Activated CD4-positive, alpha-beta T cell treated with anti-CD3 and anti-CD28 coated beads, Interleukin-2, amount 10 ng/mL, durations not matched to agents 24 days and 14 days (primary cell): ENCODE data around the gene CORO1C. TPM values are rescaled to one million over a fixed set of nuclear protein-coding genes. Genes with fewer than 3 reads are reported as not detected.

ENCODE experiments used
- DNase-seq: peaks from one replicate; pipeline ENCODE4 v3.0.0; 2022
- H3K27ac Mint-ChIP-seq: one replicate; pipeline ENCODE4 v1.8.0; 2022; ENCODE audit warnings: mild to moderate bottlenecking, mixed read lengths
- H3K27me3 Mint-ChIP-seq: one replicate; pipeline ENCODE4 v1.8.0; 2022; ENCODE audit warnings: mixed read lengths
- H3K36me3 Mint-ChIP-seq: one replicate; pipeline ENCODE4 v1.8.0; 2022; ENCODE audit warnings: low read depth, mild to moderate bottlenecking, mixed read lengths
- H3K4me1 Mint-ChIP-seq: one replicate; pipeline ENCODE4 v1.8.0; 2021; ENCODE audit warnings: mixed read lengths
- H3K4me3 Mint-ChIP-seq: one replicate; pipeline ENCODE4 v1.8.0; 2022; ENCODE audit warnings: mild to moderate bottlenecking, moderate library complexity, mixed read lengths
- H3K9me3 Mint-ChIP-seq: one replicate; pipeline ENCODE4 v1.8.0; 2021; ENCODE audit warnings: mixed read lengths
- intact Hi-C: fragments of 100-400 bp; cut with micrococcal nuclease; formaldehyde crosslinking; loops from one replicate; pipeline ENCODE4 v1.15.1; 2023
- total RNA-seq: library from RNA; stranded (reverse); gene quantifications from 2 replicates; pipeline ENCODE4 v1.2.3, GENCODE V29; 2022

The CORO1C gene
- total RNA-seq, 1 donor from 2014 or later, result 70.1 TPM

GRCh38 chr12:108645686-108646599 lies 85.4 kb downstream of the CORO1C start:
- Mint-ChIP-seq H3K27me3 (no peaks in the 10 kb centered on the region), H3K36me3 (peaks cover 11% of the 10 kb centered on the region), H3K27ac (peak overlapping the region; percentile 83), H3K9me3 (no peaks in the 10 kb centered on the region), H3K4me3 (peak overlapping the region; percentile 68), H3K4me1 (peaks cover 38% of the 10 kb centered on the region)
- intact Hi-C loops, result no loop called here
- DNase-seq, result no peak

GRCh38 chr12:108644811-108645120 lies 86.6 kb downstream of the CORO1C start:
- Mint-ChIP-seq H3K27me3 (no peaks in the 10 kb centered on the region), H3K9me3 (no peaks in the 10 kb centered on the region), H3K4me3 (no peak overlapping the region), H3K27ac (no peak overlapping the region), H3K4me1 (peaks cover 45% of the 10 kb centered on the region), H3K36me3 (peaks cover 11% of the 10 kb centered on the region)
- intact Hi-C loops, result no loop called here
- DNase-seq, result no peak

- H3K27me3 Mint-ChIP-seq, result no peaks in the 10 kb centered on the region
- peaks cover 9% of the 10 kb centered on the region for H3K36me3 Mint-ChIP-seq
- no peak for DNase-seq
- no peaks in the 10 kb centered on the region for H3K9me3 Mint-ChIP-seq
- H3K4me1 Mint-ChIP-seq, result peaks cover 43% of the 10 kb centered on the region
- H3K27ac Mint-ChIP-seq, result no peak overlapping the region
- intact Hi-C loops, result no loop called here
- H3K4me3 Mint-ChIP-seq, result no peak overlapping the region
Measured at GRCh38 chr12:108643941-108644810, 87.1 kb downstream of the CORO1C start.

- DNase-seq, result no peak
- intact Hi-C loops, result no loop called here
- Mint-ChIP-seq H3K9me3 (no peaks in the 10 kb centered on the region), H3K4me1 (peaks cover 39% of the 10 kb centered on the region), H3K4me3 (no peak overlapping the region), H3K36me3 (peaks cover 9% of the 10 kb centered on the region), H3K27ac (no peak overlapping the region), H3K27me3 (no peaks in the 10 kb centered on the region)
Measured at GRCh38 chr12:108642899-108643654, 88.2 kb downstream of the CORO1C start.

- H3K4me3 Mint-ChIP-seq, result no peak overlapping the region
- no peaks in the 10 kb centered on the region for H3K9me3 Mint-ChIP-seq
- H3K27ac Mint-ChIP-seq, result no peak overlapping the region
- peaks cover 9% of the 10 kb centered on the region for H3K36me3 Mint-ChIP-seq
- peaks cover 38% of the 10 kb centered on the region for H3K4me1 Mint-ChIP-seq
- intact Hi-C loops, result no loop called here
- DNase-seq, result no peak
- H3K27me3 Mint-ChIP-seq, result no peaks in the 10 kb centered on the region
Measured at GRCh38 chr12:108642269-108642870, 88.9 kb downstream of the CORO1C start.

- H3K9me3 Mint-ChIP-seq, result no peaks in the 10 kb centered on the region
- intact Hi-C loops, result no loop called here
Measured at GRCh38 chr12:108641446-108642268, 89.7 kb downstream of the CORO1C start.

GRCh38 chr12:108640802-108641445 lies 90.4 kb downstream of the CORO1C start:
- H3K4me1 Mint-ChIP-seq, result peaks cover 42% of the 10 kb centered on the region
- no peak for DNase-seq
- no peak overlapping the region for H3K4me3 Mint-ChIP-seq
- H3K9me3 Mint-ChIP-seq, result no peaks in the 10 kb centered on the region
- H3K27me3 Mint-ChIP-seq, result no peaks in the 10 kb centered on the region
- intact Hi-C loops, result no loop called here
- no peak overlapping the region for H3K27ac Mint-ChIP-seq
- H3K36me3 Mint-ChIP-seq, result peaks cover 6% of the 10 kb centered on the region

More at GRCh38 chr12:108641446-108642268, 89.7 kb downstream of the CORO1C start:
- Mint-ChIP-seq H3K27me3 (no peaks in the 10 kb centered on the region), H3K4me1 (peaks cover 42% of the 10 kb centered on the region), H3K4me3 (no peak overlapping the region), H3K27ac (no peak overlapping the region), H3K36me3 (peaks cover 6% of the 10 kb centered on the region)
- no peak for DNase-seq

- Mint-ChIP-seq H3K9me3 (no peaks in the 10 kb centered on the region), H3K36me3 (peaks cover 3% of the 10 kb centered on the region), H3K4me1 (peaks cover 47% of the 10 kb centered on the region), H3K27ac (no peak overlapping the region), H3K4me3 (no peak overlapping the region), H3K27me3 (no peaks in the 10 kb centered on the region)
- intact Hi-C loops, result no loop called here
- no peak for DNase-seq
Measured at GRCh38 chr12:108638997-108639822, 92.1 kb downstream of the CORO1C start.

- H3K27ac Mint-ChIP-seq, result no peak overlapping the region
- DNase-seq, result no peak
- no peaks in the 10 kb centered on the region for H3K9me3 Mint-ChIP-seq
- H3K4me1 Mint-ChIP-seq, result peaks cover 56% of the 10 kb centered on the region
- H3K27me3 Mint-ChIP-seq, result no peaks in the 10 kb centered on the region
- H3K4me3 Mint-ChIP-seq, result no peak overlapping the region
- intact Hi-C loops, result no loop called here
- H3K36me3 Mint-ChIP-seq, result peaks cover 3% of the 10 kb centered on the region
Measured at GRCh38 chr12:108638141-108638827, 93.0 kb downstream of the CORO1C start.

- Mint-ChIP-seq H3K4me1 (peaks cover 61% of the 10 kb centered on the region), H3K4me3 (no peak overlapping the region), H3K9me3 (no peaks in the 10 kb centered on the region), H3K27ac (peak overlapping the region; percentile 12), H3K36me3 (peaks cover 8% of the 10 kb centered on the region), H3K27me3 (no peaks in the 10 kb centered on the region)
- no peak for DNase-seq
- intact Hi-C loops, result no loop called here
Measured at GRCh38 chr12:108637222-108637971, 93.9 kb downstream of the CORO1C start.
